ENCODE results near the gene CD36. TPM values are rescaled to one million over a fixed set of nuclear protein-coding genes. Genes with fewer than 3 reads are reported as not detected.

CD36 gene
- total and polyA plus RNA-seq, 2 of the 8 experiments (the other 6 are each of a cell fraction or from before 2014, with no cell fraction given) = 0.33 to 0.60 TPM

- Histone ChIP-seq H2BK5ac (ENCODE audit: low read depth, low read length) (no peak overlapping the region), H2BK20ac (ENCODE audit: low read length) (no peak overlapping the region), H3K9ac (replicated peaks in 1 of 4; ENCODE audit: extremely low read depth in 1 of 4, low read depth in 3 of 4, low read length in 3 of 4) (no peak overlapping the region), H4K8ac (ENCODE audit: extremely low read depth, insufficient read depth, low read length) (no peak overlapping the region), H2BK120ac (replicated peaks; ENCODE audit: low read depth, low read length) (no peak overlapping the region), H3K18ac (ENCODE audit: extremely low read depth, low read length) (no peak overlapping the region), H3K23me2 (ENCODE audit: low read depth, low read length) (no peaks in the 10 kb centered on the region), H2AFZ (ENCODE audit: low read length) (no peak overlapping the region), H3K4me3 (ENCODE audit: extremely low read depth in 1 of 4, insufficient read depth in 2 of 4, low read depth in 3 of 4, low read length in 4 of 4) (no peak overlapping the region), H3K9me3 (ENCODE audit: insufficient read depth in 2 of 2, low read depth in 1 of 2, low read length in 1 of 2) (no peaks in the 10 kb centered on the region), H2AK5ac (ENCODE audit: low read depth, low read length) (no peak overlapping the region), H3K23ac (ENCODE audit: insufficient read length) (no peak overlapping the region), H3K4me2 (ENCODE audit: insufficient read depth in 1 of 2, low read depth in 2 of 2, low read length in 2 of 2) (no peak overlapping the region), H4K20me1 (replicated peaks in 1 of 2; ENCODE audit: control insufficient read depth in 1 of 2, insufficient read depth in 2 of 2, low read length in 2 of 2) (no peaks in the 10 kb centered on the region), H3K27me3 (replicated peaks in 1 of 4; ENCODE audit: control insufficient read depth in 3 of 4, extremely low read depth in 1 of 4, insufficient read depth in 3 of 4, low read length in 3 of 4) (no peaks in the 10 kb centered on the region), H3K4me1 (replicated peaks in 1 of 4; ENCODE audit: control insufficient read depth in 3 of 4, insufficient read depth in 4 of 4, low read length in 3 of 4) (no peaks in the 10 kb centered on the region), H3K14ac (ENCODE audit: insufficient read length) (no peak overlapping the region), H2BK12ac (ENCODE audit: low read depth, low read length) (no peak overlapping the region), H4K91ac (replicated peaks; ENCODE audit: insufficient read length, low read length) (no peak overlapping the region), H2BK15ac (ENCODE audit: low read length) (no peak overlapping the region), H4K5ac (ENCODE audit: insufficient read length, low read depth, low read length) (no peak overlapping the region), H3K36me3 (ENCODE audit: control insufficient read depth in 2 of 4, insufficient read depth in 4 of 4, low read length in 3 of 4) (no peaks in the 10 kb centered on the region), H3K79me1 (ENCODE audit: low read depth, low read length) (no peaks in the 10 kb centered on the region), H3K4ac (replicated peaks; ENCODE audit: insufficient read length, low read depth, low read length) (no peak overlapping the region), H3K56ac (replicated peaks; ENCODE audit: insufficient read length, low read depth, low read length) (no peak overlapping the region), H3K27ac (ENCODE audit: low read depth, low read length) (no peak overlapping the region), H3K79me2 (ENCODE audit: control insufficient read depth in 1 of 2, insufficient read depth in 2 of 2, low read length in 2 of 2) (no peaks in the 10 kb centered on the region)
- ChIA-PET POLR2A (ENCODE audit: partially characterized antibody) (no interaction called here), CTCF (ENCODE audit: partially characterized antibody) (no interaction called here)
- no peak for TF ChIP-seq TAF1 (IDR thresholded peaks at IDR 0.05; ENCODE audit: low read depth, low read length)
- TF ChIP-seq SUZ12 (IDR thresholded peaks at IDR 0.05; ENCODE audit: low read length) = no peak
- TF ChIP-seq, protein P1, sequence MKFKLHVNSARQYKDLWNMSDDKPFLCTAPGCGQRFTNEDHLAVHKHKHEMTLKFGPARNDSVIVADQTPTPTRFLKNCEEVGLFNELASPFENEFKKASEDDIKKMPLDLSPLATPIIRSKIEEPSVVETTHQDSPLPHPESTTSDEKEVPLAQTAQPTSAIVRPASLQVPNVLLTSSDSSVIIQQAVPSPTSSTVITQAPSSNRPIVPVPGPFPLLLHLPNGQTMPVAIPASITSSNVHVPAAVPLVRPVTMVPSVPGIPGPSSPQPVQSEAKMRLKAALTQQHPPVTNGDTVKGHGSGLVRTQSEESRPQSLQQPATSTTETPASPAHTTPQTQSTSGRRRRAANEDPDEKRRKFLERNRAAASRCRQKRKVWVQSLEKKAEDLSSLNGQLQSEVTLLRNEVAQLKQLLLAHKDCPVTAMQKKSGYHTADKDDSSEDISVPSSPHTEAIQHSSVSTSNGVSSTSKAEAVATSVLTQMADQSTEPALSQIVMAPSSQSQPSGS (IDR thresholded peaks at IDR 0.05; ENCODE audit: low read length) = no peak
- TF ChIP-seq GTF2F1 (IDR thresholded peaks at IDR 0.05; ENCODE audit: borderline replicate concordance, low read depth, low read length) = no peak
- no peak for DNase-seq (ENCODE audit: low read depth in 1 of 2, low spot score in 2 of 2)
- no peak for FAIRE-seq
These were observed 569 bp downstream of the CD36 start for GRCh38 chr7:80639011-80639410.

Data from H1 (cell line).